ENCODE results near the gene PEA15.

- no peak for TF ChIP-seq CTCF (IDR thresholded peaks at IDR 0.05; ENCODE audit: low read length)
- TF ChIP-seq EZH2 (IDR thresholded peaks at IDR 0.05; ENCODE audit: borderline replicate concordance, low read length) = no peak
Measured at GRCh38 chr1:160206036-160206389, 829 bp downstream of the PEA15 start.

Data from OCI-LY1 (cell line).